OCI-LY1 (cell line): ENCODE measurements around the gene HOXB4.

Experiments
- H2AFZ ChIP-seq: fragments of 200-600 bp; sonication (generic), shearing (Covaris generic); 2 replicates; pipeline ENCODE4 v1.6.0; 2014; ENCODE audit warnings: antibody characterized with exemption, mild to moderate bottlenecking, low read length
- H3F3A ChIP-seq: fragments of 200-600 bp; sonication (generic), shearing (Covaris generic); 2 replicates; pipeline ENCODE4 v1.6.0; 2014; ENCODE audit warnings: mild to moderate bottlenecking, antibody characterized with exemption, low read length, moderate library complexity; ENCODE audit not compliant: insufficient read depth
- H3K27ac ChIP-seq: fragments of 200-600 bp; sonication (generic); 2 replicates; pipeline ENCODE4 v1.5.1; 2014; ENCODE audit warnings: low read length, mixed run types, mild to moderate bottlenecking, low read depth; ENCODE audit not compliant: poor library complexity, severe bottlenecking
- H3K27me3 ChIP-seq: fragments of 200-600 bp; sonication (generic); 2 replicates; pipeline ENCODE4 v1.6.0; 2014; ENCODE audit warnings: antibody characterized with exemption, mild to moderate bottlenecking, low read length, moderate library complexity; ENCODE audit not compliant: insufficient read depth
- H3K36me3 ChIP-seq: fragments of 200-600 bp; sonication (generic); 2 replicates; pipeline ENCODE4 v1.6.1; 2014; ENCODE audit warnings: mild to moderate bottlenecking, antibody characterized with exemption, low read length, moderate library complexity, mixed read lengths; ENCODE audit not compliant: insufficient read depth
- H3K4me1 ChIP-seq: fragments of 200-600 bp; sonication (generic); 2 replicates; pipeline ENCODE4 v1.5.1; 2014; ENCODE audit warnings: mild to moderate bottlenecking, low read length, moderate library complexity; ENCODE audit not compliant: insufficient read depth, severe bottlenecking
- H3K4me2 ChIP-seq: fragments of 200-600 bp; sonication (generic), shearing (Covaris generic); 2 replicates; pipeline ENCODE4 v1.6.1; 2014; ENCODE audit warnings: low read length
- H3K4me3 ChIP-seq: fragments of 200-600 bp; sonication (generic); 2 replicates; pipeline ENCODE4 v1.5.1; 2014; ENCODE audit warnings: low read length, low read depth, mild to moderate bottlenecking, mixed read lengths; ENCODE audit not compliant: poor library complexity, severe bottlenecking
- H3K79me2 ChIP-seq: fragments of 200-600 bp; shearing (Covaris generic); 2 replicates; pipeline ENCODE4 v1.6.1; 2016; ENCODE audit warnings: mixed run types, low read length, mixed read lengths; ENCODE audit not compliant: insufficient read depth
- H3K9ac ChIP-seq: fragments of 200-600 bp; sonication (generic), shearing (Covaris generic); 2 replicates; pipeline ENCODE4 v1.6.1; 2014; ENCODE audit warnings: mild to moderate bottlenecking, low read length, mixed read lengths
- H3K9me2 ChIP-seq: fragments of 200-600 bp; sonication (generic), shearing (Covaris generic); 2 replicates; pipeline ENCODE4 v1.6.1; 2014; ENCODE audit warnings: low read depth, mild to moderate bottlenecking, low read length, mixed read lengths
- H3K9me3 ChIP-seq: fragments of 200-600 bp; shearing (Covaris generic); 2 replicates; pipeline ENCODE4 v1.6.1; 2014; ENCODE audit warnings: low read length, mixed read lengths
- H4K20me1 ChIP-seq: fragments of 200-600 bp; sonication (generic), shearing (Covaris generic); 2 replicates; pipeline ENCODE4 v1.6.0; 2016; ENCODE audit warnings: mild to moderate bottlenecking, low read length; ENCODE audit not compliant: insufficient read depth
- CTCF ChIP-seq: fragments of 200-600 bp; sonication (generic), shearing (Covaris generic); IDR thresholded peaks from 2 replicates; pipeline ENCODE4 v1.5.1; 2017; ENCODE audit warnings: mild to moderate bottlenecking, antibody characterized with exemption, low read length, moderate library complexity, mixed read lengths
- EZH2 ChIP-seq: fragments of 200-600 bp; sonication (generic), shearing (Covaris generic); IDR thresholded peaks from 2 replicates; pipeline ENCODE4 v1.8.0; 2017; ENCODE audit warnings: borderline replicate concordance, mixed run types, mild to moderate bottlenecking, antibody characterized with exemption, low read length, moderate library complexity, mixed read lengths

The HOXB4 gene

GRCh38 chr17:48558831-48559121 lies 19.4 kb downstream of the HOXB4 start:
- no peaks in the 10 kb centered on the region for H3K9me2 ChIP-seq
- H3K9me3 ChIP-seq: no peaks in the 10 kb centered on the region
- no peak overlapping the region for H3K9ac ChIP-seq
- H3K4me3 ChIP-seq: no peak overlapping the region
- no peak overlapping the region for H2AFZ ChIP-seq
- no peaks in the 10 kb centered on the region for H3K36me3 ChIP-seq
- TF ChIP-seq EZH2: no peak
- TF ChIP-seq CTCF: no peak
- no peaks in the 10 kb centered on the region for H4K20me1 ChIP-seq
- no peak overlapping the region for H3K27ac ChIP-seq
- H3K27me3 ChIP-seq: no peaks in the 10 kb centered on the region; the same call in 1 of the 2 replicates
- no peak overlapping the region for H3K4me2 ChIP-seq
- no peaks in the 10 kb centered on the region for H3K79me2 ChIP-seq
- H3F3A ChIP-seq: no peaks in the 10 kb centered on the region
- no peaks in the 10 kb centered on the region for H3K4me1 ChIP-seq

- no peak overlapping the region for H2AFZ ChIP-seq
- H3K27ac ChIP-seq: no peak overlapping the region
- no peaks in the 10 kb centered on the region for H4K20me1 ChIP-seq
- H3K9me3 ChIP-seq: no peaks in the 10 kb centered on the region
- TF ChIP-seq EZH2: no peak
- no peak for TF ChIP-seq CTCF
- H3K4me1 ChIP-seq: no peaks in the 10 kb centered on the region
- H3K4me3 ChIP-seq: no peak overlapping the region
- no peaks in the 10 kb centered on the region for H3K9me2 ChIP-seq
- H3K36me3 ChIP-seq: no peaks in the 10 kb centered on the region
- H3F3A ChIP-seq: no peaks in the 10 kb centered on the region
- no peak overlapping the region for H3K4me2 ChIP-seq
- H3K9ac ChIP-seq: no peak overlapping the region
- H3K79me2 ChIP-seq: no peaks in the 10 kb centered on the region
- H3K27me3 ChIP-seq: no peaks in the 10 kb centered on the region; the same call in 1 of the 2 replicates
Measured at GRCh38 chr17:48558057-48558830, 19.9 kb downstream of the HOXB4 start.

GRCh38 chr17:48556576-48557401 lies 21.4 kb downstream of the HOXB4 start:
- Histone ChIP-seq H3K36me3 (no peaks in the 10 kb centered on the region), H3K9me3 (no peaks in the 10 kb centered on the region), H3K4me2 (no peak overlapping the region), H4K20me1 (no peaks in the 10 kb centered on the region), H3K4me1 (no peaks in the 10 kb centered on the region), H3K27me3 (no peaks in the 10 kb centered on the region; the same call in 1 of the 2 replicates), H3K4me3 (no peak overlapping the region), H3K27ac (no peak overlapping the region), H3K9ac (no peak overlapping the region), H3K79me2 (no peaks in the 10 kb centered on the region), H2AFZ (no peak overlapping the region), H3F3A (no peaks in the 10 kb centered on the region), H3K9me2 (no peaks in the 10 kb centered on the region)
- TF ChIP-seq EZH2 (no peak), CTCF (no peak)
